CD14-positive monocyte (primary cell): Measurements from ENCODE around the gene CFLAR. TPM values are rescaled to one million over a fixed set of nuclear protein-coding genes. Genes with fewer than 3 reads are reported as not detected.
"Not testable (repeated sequence)": the region's sequence is repeated elsewhere in the genome, so short reads cannot be mapped to it uniquely, and the experiment has no call there.

Experiments used
- DNase-seq, 3 donors: peaks; one replicate each; pipeline ENCODE4 v3.0.0-alpha.2; 2011 to 2022
- H2AFZ ChIP-seq: 2 replicates; pipeline ENCODE4 v1.6.0; 2012; ENCODE audit warnings: mild to moderate bottlenecking, low read depth, low read length, inconsistent platforms; ENCODE audit not compliant: insufficient read depth, poor library complexity, severe bottlenecking
- H3K27ac ChIP-seq, 2 donors: 1 replicate in 1 of 2; 2 replicates in 1 of 2; pipeline ENCODE4 v1.5.1; 2012 to 2013; ENCODE audit warnings: low read length in 2 of 2, control low read depth in 1 of 2, inconsistent platforms in 1 of 2, low read depth in 1 of 2, mild to moderate bottlenecking in 1 of 2
- H3K27me3 ChIP-seq, 2 donors: one replicate each; pipeline versions ENCODE4 v1.6.0 to v1.6.1; 2011 to 2013; ENCODE audit warnings: low read length in 2 of 2; ENCODE audit not compliant: control insufficient read depth in 2 of 2, insufficient read depth in 2 of 2
- H3K36me3 ChIP-seq, 2 donors: replicated peaks in 1 of 2; 1 replicate in 1 of 2; 2 replicates in 1 of 2; pipeline versions ENCODE4 v1.5.1 to v1.6.1; 2012 to 2013; ENCODE audit warnings: low read length in 2 of 2, control low read depth in 1 of 2, inconsistent platforms in 1 of 2, mild to moderate bottlenecking in 1 of 2; ENCODE audit not compliant: insufficient read depth in 2 of 2, control insufficient read depth in 1 of 2
- H3K4me1 ChIP-seq, 2 donors: 1 replicate in 1 of 2; 2 replicates in 1 of 2; pipeline versions ENCODE4 v1.5.1 to v1.6.1; 2012 to 2013; ENCODE audit warnings: low read length in 2 of 2, control low read depth in 1 of 2, inconsistent platforms in 1 of 2, mild to moderate bottlenecking in 1 of 2, moderate library complexity in 1 of 2; ENCODE audit not compliant: insufficient read depth in 2 of 2, control insufficient read depth in 1 of 2
- H3K4me2 ChIP-seq: replicated peaks from 2 replicates; pipeline ENCODE3; 2012; ENCODE audit warnings: low read length, moderate library complexity, mild to moderate bottlenecking; ENCODE audit not compliant: poor library complexity, severe bottlenecking; ENCODE audit errors: extremely low read depth
- H3K4me3 ChIP-seq, 3 experiments: fragments of 200-600 bp in 1 of 3; sonication (generic) in 1 of 3; replicated peaks in 1 of 3; 1 replicate in 2 of 3; 2 replicates in 1 of 3; pipeline ENCODE4 v1.5.1; 2011 to 2013; ENCODE audit warnings: low read length in 3 of 3, mild to moderate bottlenecking in 3 of 3, control low read depth in 2 of 3, low read depth in 2 of 3, inconsistent platforms in 1 of 3, moderate library complexity in 1 of 3
- H3K79me2 ChIP-seq: 2 replicates; pipeline ENCODE4 v1.6.0; 2012; ENCODE audit warnings: mild to moderate bottlenecking, control low read depth, inconsistent platforms, low read length, moderate library complexity; ENCODE audit not compliant: insufficient read depth
- H3K9ac ChIP-seq: 2 replicates; pipeline ENCODE4 v1.6.0; 2017; ENCODE audit warnings: low read length, mild to moderate bottlenecking; ENCODE audit not compliant: insufficient read depth, poor library complexity, severe bottlenecking
- H3K9me3 ChIP-seq, 2 donors: replicated peaks in 1 of 2; 1 replicate in 1 of 2; 2 replicates in 1 of 2; pipeline versions ENCODE4 v1.5.1 to v1.6.1; 2012 to 2013; ENCODE audit warnings: low read length in 2 of 2, control low read depth in 1 of 2; ENCODE audit not compliant: control insufficient read depth in 1 of 2, insufficient read depth in 1 of 2
- H4K20me1 ChIP-seq: 2 replicates; pipeline ENCODE4 v1.6.0; 2012; ENCODE audit warnings: mild to moderate bottlenecking, low read length, control low read depth, moderate library complexity; ENCODE audit not compliant: insufficient read depth
- H3K27ac Mint-ChIP-seq, 7 donors: one replicate each; pipeline ENCODE4 v1.8.0; 2020; ENCODE audit warnings: mild to moderate bottlenecking in 7 of 7, mixed read lengths in 7 of 7, moderate library complexity in 6 of 7, inconsistent platforms in 2 of 7
- H3K27me3 Mint-ChIP-seq, 3 donors: one replicate each; pipeline ENCODE4 v1.8.0; 2021 to 2022; ENCODE audit warnings: low read depth in 3 of 3, mild to moderate bottlenecking in 3 of 3, mixed read lengths in 3 of 3, moderate library complexity in 3 of 3, inconsistent platforms in 1 of 3
- H3K36me3 Mint-ChIP-seq, 2 donors: one replicate each; pipeline ENCODE4 v1.8.0; 2020; ENCODE audit warnings: mixed read lengths in 2 of 2, inconsistent platforms in 1 of 2, mild to moderate bottlenecking in 1 of 2
- H3K4me1 Mint-ChIP-seq: one replicate; pipeline ENCODE4 v1.8.0; 2020; ENCODE audit warnings: mild to moderate bottlenecking, mixed read lengths
- H3K4me3 Mint-ChIP-seq, 2 donors: one replicate each; pipeline ENCODE4 v1.8.0; 2020; ENCODE audit warnings: mild to moderate bottlenecking in 2 of 2, mixed read lengths in 2 of 2, moderate library complexity in 1 of 2
- H3K9me3 Mint-ChIP-seq, 7 donors: one replicate each; pipeline ENCODE4 v1.8.0; 2020 to 2022; ENCODE audit warnings: mixed read lengths in 7 of 7, mild to moderate bottlenecking in 6 of 7, moderate library complexity in 6 of 7, inconsistent platforms in 2 of 7
- CTCF ChIP-seq: fragments of 200-600 bp; IDR thresholded peaks from one replicate; pipeline ENCODE4 v1.8.0; 2022; ENCODE audit warnings: antibody characterized with exemption, mild to moderate bottlenecking
- WGBS: methylation state at CpG from one replicate; pipeline ENCODE4 v1.1.5; 2013; ENCODE audit warnings: missing lambda C conversion rate; ENCODE audit not compliant: insufficient coverage; 5-methylcytosine and 5-hydroxymethylcytosine counted together
- intact Hi-C, 2 donors: fragments of 100-400 bp; cut with micrococcal nuclease; formaldehyde crosslinking; loops; one replicate each; pipeline versions ENCODE4 v1.15.0 to v1.15.1; 2023
- polyA plus RNA-seq, 3 donors: library from polyadenylated mRNA; depleted of rRNA in 1 of 3; unstranded in 2 of 3; stranded (reverse) in 1 of 3; fragments of 300-500 nt in 2 of 3; fragments of >200 nt in 1 of 3; fragmentation: Illumina TruSeq in 2 of 3; gene quantifications; 1 replicate in 2 of 3; 2 replicates in 1 of 3; pipeline ENCODE4 v1.2.3, GENCODE V29; 2012 to 2021

CFLAR gene
- polyA plus RNA-seq, 3 donors: 79.4 to 149 (median 79.5) TPM

DNA sequence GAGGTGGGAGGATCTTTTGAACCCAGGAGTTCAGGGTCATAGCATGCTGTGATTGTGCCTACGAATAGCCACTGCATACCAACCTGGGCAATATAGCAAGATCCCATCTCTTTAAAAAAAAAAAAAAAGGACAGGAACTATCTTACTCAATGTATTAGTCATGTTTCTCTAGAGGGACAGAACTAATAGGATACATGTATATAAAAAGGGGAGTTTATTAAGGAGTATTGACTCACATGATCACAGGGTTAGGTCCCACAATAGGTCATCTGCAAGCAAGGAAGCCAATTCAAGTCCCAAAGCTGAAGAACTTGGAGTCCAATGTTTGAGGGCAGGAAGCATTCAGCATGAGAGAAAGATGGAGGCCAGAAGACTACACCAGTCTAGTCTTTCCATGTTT lies 48.2 kb downstream of the CFLAR start:
- H3K79me2 ChIP-seq: peaks cover 48% of the 10 kb centered on the region
- no peak for TF ChIP-seq CTCF
- H3K36me3 Mint-ChIP-seq: peaks cover 64 to 81% of the 10 kb centered on the region in 2 donors
- no peak overlapping the region for H3K4me3 Mint-ChIP-seq
- peaks cover 17% of the 10 kb centered on the region for H3K4me1 Mint-ChIP-seq
- H3K4me3 ChIP-seq: no peak overlapping the region
- peaks cover 0 to 4% (median 0%) of the 10 kb centered on the region in 3 donors for H3K27me3 Mint-ChIP-seq
- no peaks in the 10 kb centered on the region for H3K9me3 ChIP-seq
- peak in 1 of 3 donors; percentile 46 for DNase-seq
- H3K4me1 ChIP-seq: peaks cover 3 to 15% of the 10 kb centered on the region in 2 donors
- peaks cover 70 to 75% of the 10 kb centered on the region in 2 donors for H3K36me3 ChIP-seq
- no peaks in the 10 kb centered on the region for H3K27me3 ChIP-seq
- H4K20me1 ChIP-seq: peaks cover 59% of the 10 kb centered on the region
- H3K27ac ChIP-seq: peak overlapping the region in 1 of 2 donors; percentile 59
- intact Hi-C loops: no loop called here
- peaks cover 0 to 7% (median 6%) of the 10 kb centered on the region in 7 donors for H3K9me3 Mint-ChIP-seq
- no peak overlapping the region for H3K9ac ChIP-seq
- no CpG with 5 or more reads among the region's 1 CpG for whole genome bisulfite sequencing
- H3K4me2 ChIP-seq: no peak overlapping the region
- H3K27ac Mint-ChIP-seq: peak overlapping the region in 3 of 7 donors; percentile 18 to 83 (median 40)
- no peak overlapping the region for H2AFZ ChIP-seq

GRCh38 chr2:201167546-201167945 lies 51.6 kb downstream of the CFLAR start:
- Histone ChIP-seq H3K27ac (peak overlapping the region in 1 of 2 donors; percentile 15), H4K20me1 (peaks cover 41% of the 10 kb centered on the region), H2AFZ (no peak overlapping the region), H3K27me3 (no peaks in the 10 kb centered on the region), H3K4me1 (peaks cover 3 to 15% of the 10 kb centered on the region in 2 donors), H3K79me2 (peaks cover 21% of the 10 kb centered on the region), H3K36me3 (peaks cover 42 to 46% of the 10 kb centered on the region in 2 donors), H3K9me3 (no peaks in the 10 kb centered on the region), H3K4me3 (no peak overlapping the region), H3K4me2 (no peak overlapping the region), H3K9ac (no peak overlapping the region)
- no peak for TF ChIP-seq CTCF
- H3K9me3 Mint-ChIP-seq: peaks cover 0 to 12% (median 6%) of the 10 kb centered on the region in 7 donors
- peak overlapping the region in 6 of 7 donors; percentile 37 to 73 (median 57) for H3K27ac Mint-ChIP-seq
- no CpG with 5 or more reads among the region's 3 CpGs for WGBS
- peaks cover 0 to 4% (median 0%) of the 10 kb centered on the region in 3 donors for H3K27me3 Mint-ChIP-seq
- no peak for DNase-seq
- peaks cover 40 to 52% of the 10 kb centered on the region in 2 donors for H3K36me3 Mint-ChIP-seq
- intact Hi-C loops: no loop called here
- H3K4me3 Mint-ChIP-seq: no peak overlapping the region
- H3K4me1 Mint-ChIP-seq: peaks cover 27% of the 10 kb centered on the region

DNA sequence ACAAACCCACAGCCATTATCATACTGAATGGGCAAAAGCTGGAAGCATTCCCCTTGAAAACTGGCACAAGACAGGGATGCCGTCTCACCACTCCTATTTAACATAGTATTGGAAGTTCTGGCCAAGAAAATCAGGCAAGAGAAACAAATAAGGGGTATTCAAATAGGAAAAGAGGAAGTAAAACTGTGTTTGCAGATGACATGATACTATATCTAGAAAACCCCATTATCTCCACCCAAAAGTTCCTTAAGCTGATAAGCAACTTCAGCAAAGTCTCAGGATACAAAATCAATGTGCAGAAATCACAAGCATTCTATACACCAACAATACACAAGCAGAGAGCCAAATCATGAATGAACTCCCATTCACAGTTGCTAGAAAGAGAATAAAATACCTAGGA lies 52.5 kb downstream of the CFLAR start:
- H2AFZ ChIP-seq, H3K4me3 Mint-ChIP-seq, H3K9ac ChIP-seq, H3K27ac ChIP-seq, H3K4me3 ChIP-seq, H3K27me3 ChIP-seq, H3K4me2 ChIP-seq, intact Hi-C loops, H3K9me3 ChIP-seq, H3K27me3 Mint-ChIP-seq: not testable (repeated sequence)
- Mint-ChIP-seq H3K27ac (peak overlapping the region in 3 of 7 donors; percentile 51 to 72 (median 59)), H3K36me3 (peaks cover 31 to 43% of the 10 kb centered on the region in 2 donors), H3K4me1 (peaks cover 27% of the 10 kb centered on the region), H3K9me3 (peaks cover 0 to 12% (median 6%) of the 10 kb centered on the region in 7 donors)
- Histone ChIP-seq H3K79me2 (peaks cover 11% of the 10 kb centered on the region), H3K36me3 (peaks cover 32 to 36% of the 10 kb centered on the region in 2 donors), H3K4me1 (peaks cover 3 to 15% of the 10 kb centered on the region in 2 donors), H4K20me1 (peaks cover 32% of the 10 kb centered on the region)
- peak in 1 of 3 donors; percentile 28 for DNase-seq
- WGBS: no CpG with 5 or more reads among the region's 1 CpG
